IMR-90 (cell line): ENCODE results near the gene OTOG. TPM values are rescaled to one million over a fixed set of nuclear protein-coding genes. Genes with fewer than 3 reads are reported as not detected.

Experiments used
- ATAC-seq: fragments of 200-7000 bp; cut with Tn5 transposase; 2 replicates; pipeline ENCODE4 v1.9.1; 2020; ENCODE audit warnings: low read depth, mild to moderate bottlenecking, moderate library complexity
- BruUV-seq: library from RNA; stranded (reverse); fragments of 400-500 nt; replicated peaks from 2 replicates; lab custom pipeline; 2021; lab: Mats Ljungman, UMichigan
- CTCF ChIA-PET: fragments of 300-600 bp; formaldehyde crosslinking; extraction: SDS; loops from one replicate; lab custom pipeline; 2021; ENCODE audit warnings: antibody characterized with exemption; lab: Yijun Ruan, JAX
- POLR2A ChIA-PET: fragments of 300-600 bp; sonication (Branson Sonifier 250); formaldehyde crosslinking; loops from one replicate; lab custom pipeline; 2022; ENCODE audit warnings: antibody characterized with exemption; ENCODE audit not compliant: unreplicated experiment; lab: Charles Lee
- DNase-seq: peaks from one replicate; pipeline ENCODE4 v3.0.0; 2013
- H2AFZ ChIP-seq: replicated peaks from 2 replicates; pipeline ENCODE3; 2013; ENCODE audit warnings: low read length, mild to moderate bottlenecking; ENCODE audit not compliant: poor library complexity
- H2AK5ac ChIP-seq: 2 replicates; pipeline ENCODE4 v1.6.1; 2013; ENCODE audit warnings: low read depth, low read length, inconsistent platforms
- H2AK9ac ChIP-seq: replicated peaks from 2 replicates; pipeline ENCODE3; 2013; ENCODE audit warnings: mild to moderate bottlenecking, low read depth, low read length, moderate library complexity; ENCODE audit not compliant: poor library complexity
- H2BK120ac ChIP-seq: 2 replicates; pipeline ENCODE4 v1.6.1; 2013; ENCODE audit warnings: low read depth, low read length, inconsistent platforms
- H2BK15ac ChIP-seq: 3 replicates; pipeline ENCODE4 v1.6.1; 2013; ENCODE audit warnings: low read depth, low read length, inconsistent platforms
- H2BK20ac ChIP-seq: 2 replicates; pipeline ENCODE4 v1.6.1; 2013; ENCODE audit warnings: low read depth, mild to moderate bottlenecking, inconsistent platforms, low read length, moderate library complexity
- H2BK5ac ChIP-seq: 2 replicates; pipeline ENCODE4 v1.6.1; 2013; ENCODE audit warnings: mild to moderate bottlenecking, low read depth, low read length, inconsistent platforms; ENCODE audit not compliant: poor library complexity, severe bottlenecking
- H3K14ac ChIP-seq: replicated peaks from 2 replicates; pipeline ENCODE4 v1.6.1; 2013; ENCODE audit warnings: low read depth, low read length, inconsistent platforms
- H3K18ac ChIP-seq: 2 replicates; pipeline ENCODE4 v1.6.1; 2013; ENCODE audit warnings: low read depth, low read length, control low read depth
- H3K23ac ChIP-seq: 2 replicates; pipeline ENCODE4 v1.6.1; 2013; ENCODE audit warnings: low read depth, low read length, inconsistent platforms
- H3K27ac ChIP-seq: 2 replicates; pipeline ENCODE4 v1.5.1; 2013; ENCODE audit warnings: mild to moderate bottlenecking, control low read depth, low read length; ENCODE audit not compliant: insufficient read depth
- H3K27me3 ChIP-seq: 2 replicates; pipeline ENCODE4 v1.6.1; 2013; ENCODE audit warnings: low read length; ENCODE audit not compliant: control insufficient read depth, insufficient read depth
- H3K36me3 ChIP-seq: 2 replicates; pipeline ENCODE4 v1.6.1; 2013; ENCODE audit warnings: low read length, mixed read lengths; ENCODE audit not compliant: control insufficient read depth, insufficient read depth
- H3K4ac ChIP-seq: 2 replicates; pipeline ENCODE4 v1.6.1; 2013; ENCODE audit warnings: low read depth, low read length, inconsistent platforms
- H3K4me1 ChIP-seq: 2 replicates; pipeline ENCODE4 v1.6.1; 2013; ENCODE audit warnings: low read length, mixed read lengths; ENCODE audit not compliant: control insufficient read depth, insufficient read depth
- H3K4me2 ChIP-seq: 2 replicates; pipeline ENCODE4 v1.6.1; 2013; ENCODE audit warnings: low read depth, mild to moderate bottlenecking, control low read depth, low read length, moderate library complexity
- H3K4me3 ChIP-seq: 2 replicates; pipeline ENCODE4 v1.5.1; 2013; ENCODE audit warnings: low read depth, mild to moderate bottlenecking, control low read depth, low read length, moderate library complexity; ENCODE audit not compliant: insufficient read depth
- H3K56ac ChIP-seq: 2 replicates; pipeline ENCODE4 v1.6.1; 2013; ENCODE audit warnings: low read length, inconsistent platforms; ENCODE audit not compliant: insufficient read depth; ENCODE audit errors: extremely low read depth
- H3K79me1 ChIP-seq, 2 experiments: 2 replicates each; pipeline ENCODE4 v1.6.1; 2013; ENCODE audit warnings: low read length in 2 of 2, inconsistent platforms in 1 of 2, low read depth in 1 of 2
- H3K9ac ChIP-seq: 2 replicates; pipeline ENCODE4 v1.6.1; 2013; ENCODE audit warnings: low read depth, low read length, control low read depth
- H3K9me1 ChIP-seq: 2 replicates; pipeline ENCODE4 v1.6.1; 2013; ENCODE audit warnings: low read length, inconsistent platforms; ENCODE audit not compliant: insufficient read depth
- H3K9me3 ChIP-seq: 2 replicates; pipeline ENCODE4 v1.6.1; 2013; ENCODE audit warnings: low read length; ENCODE audit not compliant: control insufficient read depth, insufficient read depth
- H4K20me1 ChIP-seq: 2 replicates; pipeline ENCODE4 v1.6.1; 2013; ENCODE audit warnings: low read length, inconsistent platforms; ENCODE audit not compliant: insufficient read depth
- H4K5ac ChIP-seq: 2 replicates; pipeline ENCODE4 v1.6.1; 2013; ENCODE audit warnings: mild to moderate bottlenecking, low read depth, low read length, control low read depth
- H4K8ac ChIP-seq, 2 experiments: 2 replicates each; pipeline ENCODE4 v1.6.1; 2013; ENCODE audit warnings: low read depth in 2 of 2, low read length in 2 of 2, control low read depth in 1 of 2, inconsistent platforms in 1 of 2
- H4K91ac ChIP-seq: 2 replicates; pipeline ENCODE4 v1.6.1; 2013; ENCODE audit warnings: low read depth, low read length, inconsistent platforms; ENCODE audit not compliant: insufficient read depth
- CHD1 ChIP-seq: IDR thresholded peaks from 2 replicates; pipeline ENCODE4 v1.6.1; 2012; ENCODE audit warnings: low read depth, low read length, improper control_type of control experiment
- MAFK ChIP-seq: IDR thresholded peaks from 2 replicates; pipeline ENCODE4 v1.6.1; 2012; ENCODE audit warnings: low read depth, low read length, improper control_type of control experiment
- SMC3 ChIP-seq: fragments of 150-350 bp; IDR thresholded peaks from 2 replicates; pipeline ENCODE4 v1.6.1; 2016; ENCODE audit warnings: low read depth, mild to moderate bottlenecking, antibody characterized with exemption, low read length, moderate library complexity
- WGBS, 2 experiments: methylation state at CpG; one replicate each; pipeline versions ENCODE4 v1.1.5 to v1.1.7; 2013; ENCODE audit warnings: missing lambda C conversion rate in 2 of 2; ENCODE audit not compliant: insufficient read length in 1 of 2; ENCODE audit errors: extremely low coverage in 2 of 2; 5-methylcytosine and 5-hydroxymethylcytosine counted together
- dilution Hi-C: fragments of 300-500 bp; cut with HindIII; formaldehyde crosslinking; loops from one replicate; pipeline ENCODE4 v1.14.3; 2018; ENCODE audit warnings: low sequenced_read_pairs; ENCODE audit not compliant: unreplicated experiment
- in situ Hi-C: fragments of 300-500 bp; cut with MboI; formaldehyde crosslinking; loops from 3 replicates; pipeline ENCODE4 v1.14.3; 2019; ENCODE audit warnings: low sequenced_read_pairs, inconsistent platforms, mixed read lengths
- intact Hi-C: fragments of 100-400 bp; cut with micrococcal nuclease; formaldehyde crosslinking; loops from 2 replicates; pipeline ENCODE4 v1.10.0; 2022
- polyA plus RNA-seq, 3 experiments: library from polyadenylated mRNA; depleted of rRNA; stranded (reverse); fragments of >200 nt; gene quantifications; 2 replicates each; pipeline ENCODE4 v1.2.3, GENCODE V29; 2012; ENCODE audit warnings: low replicate concordance in 1 of 3
- total RNA-seq: library from RNA; depleted of rRNA; stranded (reverse); fragments of >200 nt; gene quantifications from 2 replicates; pipeline ENCODE4 v1.2.3, GENCODE V29; 2012

The OTOG gene
- total and polyA plus RNA-seq, 2 of the 4 experiments (the other 2 are of a cell fraction) = not detected

DNA sequence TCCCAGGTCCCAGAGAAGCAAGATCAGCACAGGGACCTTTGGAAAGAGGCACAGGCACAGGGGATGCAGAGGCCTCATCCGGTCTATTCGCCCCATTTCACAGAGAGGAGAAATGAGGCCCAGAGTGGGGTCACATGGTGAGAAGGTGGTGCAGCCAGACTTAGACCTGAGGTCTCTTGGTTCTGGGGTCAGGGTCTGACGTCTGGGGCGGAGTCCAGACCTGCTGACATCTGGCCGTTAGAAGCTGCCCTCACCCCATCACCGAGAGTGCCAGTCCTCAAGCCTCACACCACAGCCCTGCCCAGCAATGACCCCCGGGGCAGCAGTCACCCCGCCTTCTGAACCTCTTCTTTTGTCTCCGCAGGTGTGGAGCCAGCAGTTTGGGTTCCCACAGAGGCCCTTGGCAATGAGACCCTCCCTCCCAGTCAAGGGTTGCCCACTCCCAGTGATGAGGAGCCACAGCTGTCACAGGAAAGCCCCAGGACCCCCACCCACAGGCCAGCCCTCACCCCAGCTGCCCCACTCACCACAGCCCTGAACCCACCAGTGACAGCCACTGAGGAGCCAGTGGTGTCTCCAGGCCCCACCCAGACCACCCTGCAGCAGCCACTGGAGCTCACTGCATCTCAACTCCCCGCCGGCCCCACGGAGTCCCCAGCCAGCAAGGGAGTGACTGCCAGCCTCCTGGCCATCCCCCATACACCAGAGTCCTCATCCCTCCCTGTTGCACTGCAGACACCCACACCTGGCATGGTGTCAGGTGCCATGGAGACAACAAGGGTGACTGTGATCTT lies 62.4 kb downstream of the OTOG start:
- no peaks in the 10 kb centered on the region for H3K9me3 ChIP-seq
- no peak overlapping the region for H4K91ac ChIP-seq
- no peak overlapping the region for H2BK15ac ChIP-seq
- H3K79me1 ChIP-seq = no peaks in the 10 kb centered on the region
- no TSS peak for BruUV-seq
- H3K4me3 ChIP-seq = no peak overlapping the region
- intact Hi-C loops (no loop called here), in situ Hi-C loops (no loop called here), dilution Hi-C loops (no loop called here)
- H3K18ac ChIP-seq = no peak overlapping the region
- POLR2A ChIA-PET = no interaction called here
- ATAC-seq = no peak
- H3K4me2 ChIP-seq = no peak overlapping the region
- no peak overlapping the region for H3K27ac ChIP-seq
- H4K8ac ChIP-seq = no peak overlapping the region
- no peaks in the 10 kb centered on the region for H3K36me3 ChIP-seq
- H3K9ac ChIP-seq = no peak overlapping the region
- WGBS, 2 experiments = 64% methylated on average over 5 of the region's 12 CpGs; no CpG with 5 or more reads in 1 of the 2 experiments
- no peaks in the 10 kb centered on the region; the same call in 1 of the 2 replicates for H3K27me3 ChIP-seq
- no peak overlapping the region for H2BK20ac ChIP-seq
- CTCF ChIA-PET = no interaction called here
- no peak overlapping the region for H2AK9ac ChIP-seq
- H3K56ac ChIP-seq = no peak overlapping the region
- no peak for DNase-seq
- no peak overlapping the region for H3K23ac ChIP-seq
- H4K20me1 ChIP-seq = no peaks in the 10 kb centered on the region
- no peak overlapping the region for H3K4ac ChIP-seq
- no peak overlapping the region for H2BK120ac ChIP-seq
- no peaks in the 10 kb centered on the region for H3K4me1 ChIP-seq
- no peak overlapping the region for H2AK5ac ChIP-seq
- no peak overlapping the region for H2AFZ ChIP-seq
- H2BK5ac ChIP-seq = no peak overlapping the region
- H4K5ac ChIP-seq = no peak overlapping the region
- H3K9me1 ChIP-seq = no peaks in the 10 kb centered on the region
- H3K14ac ChIP-seq = no peak overlapping the region
- no peak for TF ChIP-seq CHD1
- TF ChIP-seq MAFK = no peak
- no peak for TF ChIP-seq SMC3
